ENCODE data around the gene WFIKKN1. TPM values are rescaled to one million over a fixed set of nuclear protein-coding genes. Genes with fewer than 3 reads are reported as not detected.
A peak's percentile ranks its signal among the peaks of the same experiment; 100 is the strongest.

The WFIKKN1 gene
- total and polyA plus RNA-seq, 2 of the 13 experiments (the other 11 are each of a cell fraction or from before 2014, with no cell fraction given): 1.7 to 4.9 TPM

DNA sequence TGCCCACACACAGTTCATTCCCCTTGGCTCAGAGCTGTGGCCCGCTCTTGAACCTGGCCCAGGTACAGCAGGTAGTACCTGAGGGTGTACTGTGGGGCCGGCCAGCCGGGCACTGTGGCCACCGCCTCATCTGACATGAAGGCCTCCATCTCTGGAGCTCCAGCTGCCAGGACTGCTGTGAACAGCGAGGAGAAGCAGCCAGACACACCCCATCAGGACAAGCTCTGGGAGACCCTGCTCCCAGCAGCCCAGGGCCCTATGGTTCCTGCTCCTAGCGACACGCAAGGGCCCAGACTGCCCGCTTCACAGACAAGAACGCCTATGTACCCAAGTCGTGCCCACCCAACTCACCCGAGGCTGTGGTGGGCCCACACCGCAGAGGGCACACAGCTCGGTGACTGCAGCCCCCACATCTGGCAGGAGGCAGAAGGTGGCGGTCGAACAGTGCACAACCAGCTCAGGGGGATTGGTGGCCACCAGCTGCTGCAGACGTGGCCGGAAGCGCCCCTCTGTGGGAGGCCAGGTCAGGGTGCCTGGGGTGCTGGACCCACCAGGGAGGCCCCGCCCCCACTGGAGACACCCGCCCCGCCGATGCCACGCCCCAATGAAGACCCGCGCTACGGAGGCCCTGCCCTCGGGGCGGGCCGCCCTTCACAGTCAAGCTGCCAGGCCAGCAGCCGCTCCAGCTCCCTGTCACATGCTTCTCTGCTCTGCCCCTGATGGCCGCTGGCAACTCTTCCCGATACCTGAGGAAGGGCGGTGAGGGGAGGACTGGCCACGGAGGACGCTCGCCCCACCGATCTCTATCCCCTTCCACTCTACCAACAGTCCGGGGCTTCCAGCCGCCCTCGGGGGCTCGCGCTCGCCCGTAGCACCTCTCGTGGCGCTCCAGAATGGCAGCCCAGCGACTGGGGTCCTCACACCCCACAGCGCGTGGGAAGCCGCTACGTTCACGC lies 48.4 kb downstream of the WFIKKN1 start (continued):
- TF ChIP-seq, protein P1, sequence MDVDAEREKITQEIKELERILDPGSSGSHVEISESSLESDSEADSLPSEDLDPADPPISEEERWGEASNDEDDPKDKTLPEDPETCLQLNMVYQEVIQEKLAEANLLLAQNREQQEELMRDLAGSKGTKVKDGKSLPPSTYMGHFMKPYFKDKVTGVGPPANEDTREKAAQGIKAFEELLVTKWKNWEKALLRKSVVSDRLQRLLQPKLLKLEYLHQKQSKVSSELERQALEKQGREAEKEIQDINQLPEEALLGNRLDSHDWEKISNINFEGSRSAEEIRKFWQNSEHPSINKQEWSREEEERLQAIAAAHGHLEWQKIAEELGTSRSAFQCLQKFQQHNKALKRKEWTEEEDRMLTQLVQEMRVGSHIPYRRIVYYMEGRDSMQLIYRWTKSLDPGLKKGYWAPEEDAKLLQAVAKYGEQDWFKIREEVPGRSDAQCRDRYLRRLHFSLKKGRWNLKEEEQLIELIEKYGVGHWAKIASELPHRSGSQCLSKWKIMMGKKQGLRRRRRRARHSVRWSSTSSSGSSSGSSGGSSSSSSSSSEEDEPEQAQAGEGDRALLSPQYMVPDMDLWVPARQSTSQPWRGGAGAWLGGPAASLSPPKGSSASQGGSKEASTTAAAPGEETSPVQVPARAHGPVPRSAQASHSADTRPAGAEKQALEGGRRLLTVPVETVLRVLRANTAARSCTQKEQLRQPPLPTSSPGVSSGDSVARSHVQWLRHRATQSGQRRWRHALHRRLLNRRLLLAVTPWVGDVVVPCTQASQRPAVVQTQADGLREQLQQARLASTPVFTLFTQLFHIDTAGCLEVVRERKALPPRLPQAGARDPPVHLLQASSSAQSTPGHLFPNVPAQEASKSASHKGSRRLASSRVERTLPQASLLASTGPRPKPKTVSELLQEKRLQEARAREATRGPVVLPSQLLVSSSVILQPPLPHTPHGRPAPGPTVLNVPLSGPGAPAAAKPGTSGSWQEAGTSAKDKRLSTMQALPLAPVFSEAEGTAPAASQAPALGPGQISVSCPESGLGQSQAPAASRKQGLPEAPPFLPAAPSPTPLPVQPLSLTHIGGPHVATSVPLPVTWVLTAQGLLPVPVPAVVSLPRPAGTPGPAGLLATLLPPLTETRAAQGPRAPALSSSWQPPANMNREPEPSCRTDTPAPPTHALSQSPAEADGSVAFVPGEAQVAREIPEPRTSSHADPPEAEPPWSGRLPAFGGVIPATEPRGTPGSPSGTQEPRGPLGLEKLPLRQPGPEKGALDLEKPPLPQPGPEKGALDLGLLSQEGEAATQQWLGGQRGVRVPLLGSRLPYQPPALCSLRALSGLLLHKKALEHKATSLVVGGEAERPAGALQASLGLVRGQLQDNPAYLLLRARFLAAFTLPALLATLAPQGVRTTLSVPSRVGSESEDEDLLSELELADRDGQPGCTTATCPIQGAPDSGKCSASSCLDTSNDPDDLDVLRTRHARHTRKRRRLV (CRISPR knock-in tag; IDR thresholded peaks at IDR 0.05): 0 out of 2 replicates have a peak, but pooled peaks have one; percentile 6
- TF ChIP-seq ZNF570 (CRISPR knock-in tag; IDR thresholded peaks at IDR 0.05; ENCODE audit: borderline replicate concordance) (no peak), TAF1 (CRISPR knock-in tag; IDR thresholded peaks at IDR 0.05) (peak; percentile 56), RFXANK (CRISPR knock-in tag; IDR thresholded peaks at IDR 0.05) (no peak), ZBTB8A (CRISPR knock-in tag; IDR thresholded peaks at IDR 0.05; ENCODE audit: borderline replicate concordance, low read depth) (no peak), ZNF770 (CRISPR knock-in tag; IDR thresholded peaks at IDR 0.05) (no peak), FOXA1 (IDR thresholded peaks at IDR 0.05) (no peak), FOXA1 (CRISPR knock-in tag; IDR thresholded peaks at IDR 0.05) (peak; percentile 34; the same call in 1 of the 2 replicates), ZNF781 (CRISPR knock-in tag; IDR thresholded peaks at IDR 0.05; ENCODE audit: borderline replicate concordance, not compliant biosample characterization) (no peak), ZNF446 (CRISPR knock-in tag; IDR thresholded peaks at IDR 0.05) (no peak)
- TF ChIP-seq, protein P2, sequence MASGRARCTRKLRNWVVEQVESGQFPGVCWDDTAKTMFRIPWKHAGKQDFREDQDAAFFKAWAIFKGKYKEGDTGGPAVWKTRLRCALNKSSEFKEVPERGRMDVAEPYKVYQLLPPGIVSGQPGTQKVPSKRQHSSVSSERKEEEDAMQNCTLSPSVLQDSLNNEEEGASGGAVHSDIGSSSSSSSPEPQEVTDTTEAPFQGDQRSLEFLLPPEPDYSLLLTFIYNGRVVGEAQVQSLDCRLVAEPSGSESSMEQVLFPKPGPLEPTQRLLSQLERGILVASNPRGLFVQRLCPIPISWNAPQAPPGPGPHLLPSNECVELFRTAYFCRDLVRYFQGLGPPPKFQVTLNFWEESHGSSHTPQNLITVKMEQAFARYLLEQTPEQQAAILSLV (CRISPR knock-in tag; IDR thresholded peaks at IDR 0.05; ENCODE audit: borderline replicate concordance): peak; percentile 79; the same call in 1 of the 2 replicates
- TF ChIP-seq, protein P3, sequence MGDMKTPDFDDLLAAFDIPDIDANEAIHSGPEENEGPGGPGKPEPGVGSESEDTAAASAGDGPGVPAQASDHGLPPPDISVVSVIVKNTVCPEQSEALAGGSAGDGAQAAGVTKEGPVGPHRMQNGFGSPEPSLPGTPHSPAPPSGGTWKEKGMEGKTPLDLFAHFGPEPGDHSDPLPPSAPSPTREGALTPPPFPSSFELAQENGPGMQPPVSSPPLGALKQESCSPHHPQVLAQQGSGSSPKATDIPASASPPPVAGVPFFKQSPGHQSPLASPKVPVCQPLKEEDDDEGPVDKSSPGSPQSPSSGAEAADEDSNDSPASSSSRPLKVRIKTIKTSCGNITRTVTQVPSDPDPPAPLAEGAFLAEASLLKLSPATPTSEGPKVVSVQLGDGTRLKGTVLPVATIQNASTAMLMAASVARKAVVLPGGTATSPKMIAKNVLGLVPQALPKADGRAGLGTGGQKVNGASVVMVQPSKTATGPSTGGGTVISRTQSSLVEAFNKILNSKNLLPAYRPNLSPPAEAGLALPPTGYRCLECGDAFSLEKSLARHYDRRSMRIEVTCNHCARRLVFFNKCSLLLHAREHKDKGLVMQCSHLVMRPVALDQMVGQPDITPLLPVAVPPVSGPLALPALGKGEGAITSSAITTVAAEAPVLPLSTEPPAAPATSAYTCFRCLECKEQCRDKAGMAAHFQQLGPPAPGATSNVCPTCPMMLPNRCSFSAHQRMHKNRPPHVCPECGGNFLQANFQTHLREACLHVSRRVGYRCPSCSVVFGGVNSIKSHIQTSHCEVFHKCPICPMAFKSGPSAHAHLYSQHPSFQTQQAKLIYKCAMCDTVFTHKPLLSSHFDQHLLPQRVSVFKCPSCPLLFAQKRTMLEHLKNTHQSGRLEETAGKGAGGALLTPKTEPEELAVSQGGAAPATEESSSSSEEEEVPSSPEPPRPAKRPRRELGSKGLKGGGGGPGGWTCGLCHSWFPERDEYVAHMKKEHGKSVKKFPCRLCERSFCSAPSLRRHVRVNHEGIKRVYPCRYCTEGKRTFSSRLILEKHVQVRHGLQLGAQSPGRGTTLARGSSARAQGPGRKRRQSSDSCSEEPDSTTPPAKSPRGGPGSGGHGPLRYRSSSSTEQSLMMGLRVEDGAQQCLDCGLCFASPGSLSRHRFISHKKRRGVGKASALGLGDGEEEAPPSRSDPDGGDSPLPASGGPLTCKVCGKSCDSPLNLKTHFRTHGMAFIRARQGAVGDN (CRISPR knock-in tag; IDR thresholded peaks at IDR 0.05): peak; percentile 80
- TF ChIP-seq, protein P4, sequence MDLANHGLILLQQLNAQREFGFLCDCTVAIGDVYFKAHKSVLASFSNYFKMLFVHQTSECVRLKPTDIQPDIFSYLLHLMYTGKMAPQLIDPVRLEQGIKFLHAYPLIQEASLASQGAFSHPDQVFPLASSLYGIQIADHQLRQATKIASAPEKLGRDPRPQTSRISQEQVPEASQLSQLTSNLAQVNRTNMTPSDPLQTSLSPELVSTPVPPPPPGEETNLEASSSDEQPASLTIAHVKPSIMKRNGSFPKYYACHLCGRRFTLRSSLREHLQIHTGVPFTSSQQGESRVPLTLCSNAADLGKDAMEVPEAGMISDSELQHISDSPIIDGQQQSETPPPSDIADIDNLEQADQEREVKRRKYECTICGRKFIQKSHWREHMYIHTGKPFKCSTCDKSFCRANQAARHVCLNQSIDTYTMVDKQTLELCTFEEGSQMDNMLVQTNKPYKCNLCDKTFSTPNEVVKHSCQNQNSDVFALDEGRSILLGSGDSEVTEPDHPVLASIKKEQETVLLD (CRISPR knock-in tag; IDR thresholded peaks at IDR 0.05; ENCODE audit: low read depth): peak; percentile 65
